Naive thymus-derived CD8-positive, alpha-beta T cell (primary cell): ENCODE measurements around the gene KIAA0513. TPM values are rescaled to one million over a fixed set of nuclear protein-coding genes. Genes with fewer than 3 reads are reported as not detected.
A peak's percentile ranks its signal among the peaks of the same experiment; 100 is the strongest.

ENCODE experiments used
- ATAC-seq, 2 donors: fragments of 150-1000 bp; cut with Tn5 transposase in 1 of 2; sonication (Bioruptor Pico), chemical (Tn5 transposase) in 1 of 2; 1 replicate in 1 of 2; 2 replicates in 1 of 2; pipeline ENCODE4 v1.10.0; 2021; ENCODE audit warnings: mild to moderate bottlenecking in 2 of 2, moderate library complexity in 2 of 2
- POLR2A ChIA-PET: fragments of 350-600 bp; sonication (Branson Sonifier 250); formaldehyde crosslinking; loops from one replicate; lab custom pipeline; 2021; ENCODE audit warnings: antibody characterized with exemption; lab: Charles Lee
- DNase-seq, 10 donors: peaks; one replicate each; pipeline versions ENCODE4 v3.0.0 to v3.0.0-alpha.2; 2020 to 2022
- H3K27ac Mint-ChIP-seq, 10 donors: one replicate each; pipeline ENCODE4 v1.8.0; 2020 to 2022; ENCODE audit warnings: mild to moderate bottlenecking in 10 of 10, mixed read lengths in 10 of 10, moderate library complexity in 4 of 10, inconsistent platforms in 1 of 10
- H3K27me3 Mint-ChIP-seq, 5 donors: one replicate each; pipeline ENCODE4 v1.8.0; 2021 to 2022; ENCODE audit warnings: mixed read lengths in 5 of 5
- H3K36me3 Mint-ChIP-seq, 3 donors: one replicate each; pipeline ENCODE4 v1.8.0; 2020 to 2022; ENCODE audit warnings: mixed read lengths in 3 of 3, mild to moderate bottlenecking in 2 of 3, inconsistent platforms in 1 of 3
- H3K4me1 Mint-ChIP-seq, 4 donors: one replicate each; pipeline ENCODE4 v1.8.0; 2021 to 2022; ENCODE audit warnings: mixed read lengths in 4 of 4
- H3K4me3 Mint-ChIP-seq, 10 donors: one replicate each; pipeline ENCODE4 v1.8.0; 2020 to 2022; ENCODE audit warnings: mild to moderate bottlenecking in 10 of 10, mixed read lengths in 10 of 10, moderate library complexity in 6 of 10, inconsistent platforms in 1 of 10
- H3K9me3 Mint-ChIP-seq, 9 donors: one replicate each; pipeline ENCODE4 v1.8.0; 2020 to 2022; ENCODE audit warnings: mixed read lengths in 9 of 9, mild to moderate bottlenecking in 3 of 9, inconsistent platforms in 1 of 9, moderate library complexity in 1 of 9
- polyA plus RNA-seq, 3 donors: library from polyadenylated mRNA; unstranded; fragments of 300-500 nt; fragmentation: Illumina TruSeq; gene quantifications; one replicate each; pipeline ENCODE4 v1.2.3, GENCODE V29; 2021
- total RNA-seq, 8 experiments: library from RNA in 2 of 8; stranded (reverse) in 2 of 8; gene quantifications; one replicate each; pipeline ENCODE4 v1.2.3 and lab custom pipeline; 2021 to 2026

The KIAA0513 gene
- total and polyA plus RNA-seq, 5 experiments from 2014 or later: 4.5 to 15.1 (median 12.1) TPM

DNA sequence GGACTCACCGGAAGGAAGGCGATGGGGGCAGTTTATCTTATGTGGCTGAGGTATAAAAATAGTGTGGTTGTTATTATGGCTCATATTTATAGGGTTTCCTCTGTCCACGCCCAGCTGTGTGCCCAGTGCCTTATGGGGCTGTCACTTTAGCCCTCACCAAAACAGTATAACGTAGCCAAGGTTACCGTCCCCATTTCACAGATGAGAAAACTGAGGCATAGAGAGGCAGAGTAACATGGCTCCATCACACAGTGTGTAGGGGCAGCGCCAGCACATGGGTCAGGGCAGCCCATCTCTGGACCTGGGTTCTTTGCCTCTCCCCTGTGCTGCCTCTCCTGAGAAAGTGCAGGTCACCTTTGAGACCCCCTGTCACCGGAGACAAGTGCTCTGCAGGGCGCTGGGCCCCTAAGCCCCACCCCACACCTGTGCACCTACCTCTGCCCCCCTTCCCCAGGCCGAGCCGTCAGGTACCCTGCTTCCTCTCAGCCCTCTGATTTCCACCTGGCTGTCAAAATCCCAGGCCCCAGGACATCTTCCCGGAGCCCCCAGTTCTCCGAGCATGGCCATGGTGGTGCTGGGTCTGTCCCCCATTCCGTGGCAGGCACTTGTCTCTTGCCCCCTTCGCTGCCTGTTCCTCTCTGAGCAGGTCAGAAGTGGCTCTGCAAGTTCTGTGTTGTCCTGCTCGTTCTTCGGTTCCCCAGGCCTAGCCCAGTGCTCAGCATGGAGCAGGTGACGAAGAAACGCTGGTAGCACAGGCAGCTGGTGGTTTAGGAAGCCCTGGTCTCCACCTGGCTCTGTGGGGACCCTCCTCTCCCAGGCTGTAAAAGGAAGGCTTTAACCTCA is 7.2 kb downstream of the KIAA0513 start:
- no peaks in the 10 kb centered on the region for H3K27me3 Mint-ChIP-seq
- no peaks in the 10 kb centered on the region for H3K9me3 Mint-ChIP-seq
- ATAC-seq (no peak), DNase-seq (no peak)
- peaks cover 7 to 24% (median 9%) of the 10 kb centered on the region in 4 donors for H3K4me1 Mint-ChIP-seq
- H3K4me3 Mint-ChIP-seq: no peak overlapping the region
- peak overlapping the region in 3 of 10 donors; percentile 2 to 63 (median 61) for H3K27ac Mint-ChIP-seq
- peaks cover 0 to 19% (median 5%) of the 10 kb centered on the region in 3 donors for H3K36me3 Mint-ChIP-seq
- POLR2A ChIA-PET: interaction anchor here (0.6 kb wide), 1 partner anchor 14 kb away, joined by 3 read pairs; no protein-coding TSS in a partner anchor

DNA sequence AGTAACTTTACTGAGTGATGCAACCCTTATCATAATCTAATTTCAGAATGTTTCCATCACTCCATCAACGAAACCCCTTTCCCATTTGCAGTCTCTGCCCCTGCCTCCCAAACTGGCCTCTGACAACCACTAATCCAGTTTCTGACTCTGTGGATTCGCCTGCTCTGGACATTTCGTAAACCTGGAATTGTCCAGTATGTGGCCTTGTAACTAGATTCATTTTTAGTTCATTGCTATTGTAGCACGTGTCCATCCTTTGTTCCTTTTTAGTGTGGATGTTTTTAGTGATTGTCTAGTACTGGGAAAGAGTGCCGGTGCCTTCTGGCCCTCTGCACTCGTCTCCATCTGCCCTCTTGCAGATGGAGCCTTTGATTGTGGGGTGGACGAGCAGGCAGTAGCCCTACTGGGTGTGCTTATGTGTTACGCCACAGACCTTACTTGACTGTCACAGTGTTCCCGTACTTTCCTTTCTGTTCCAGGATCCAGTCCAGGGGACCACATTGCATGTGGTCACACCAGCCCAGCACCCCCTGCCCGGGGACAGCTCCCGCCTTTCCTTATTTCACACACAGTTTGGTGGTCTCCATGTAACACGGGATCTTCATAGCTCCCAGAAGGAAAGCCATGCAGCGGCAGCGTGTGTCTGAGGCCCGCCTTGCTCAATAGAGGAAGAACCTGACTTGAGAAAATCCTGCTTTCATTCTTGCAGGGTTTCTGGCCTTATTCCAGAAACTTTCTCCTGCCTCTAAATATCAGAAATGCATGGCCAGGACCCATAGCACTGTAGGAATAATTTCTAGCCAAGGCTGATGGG is 8.8 kb downstream of the KIAA0513 start:
- Mint-ChIP-seq H3K4me1 (peaks cover 3 to 15% (median 5%) of the 10 kb centered on the region in 4 donors), H3K27ac (peak overlapping the region in 1 of 10 donors; percentile 16), H3K4me3 (no peak overlapping the region), H3K36me3 (peaks cover 0 to 18% (median 5%) of the 10 kb centered on the region in 3 donors), H3K27me3 (no peaks in the 10 kb centered on the region), H3K9me3 (no peaks in the 10 kb centered on the region)
- POLR2A ChIA-PET: interaction anchor here (0.7 kb wide), 1 partner anchor 9 kb away, joined by 3 read pairs; the partner anchor contains the start of gene KIAA0513
- no peak for DNase-seq
- no peak for ATAC-seq

DNA sequence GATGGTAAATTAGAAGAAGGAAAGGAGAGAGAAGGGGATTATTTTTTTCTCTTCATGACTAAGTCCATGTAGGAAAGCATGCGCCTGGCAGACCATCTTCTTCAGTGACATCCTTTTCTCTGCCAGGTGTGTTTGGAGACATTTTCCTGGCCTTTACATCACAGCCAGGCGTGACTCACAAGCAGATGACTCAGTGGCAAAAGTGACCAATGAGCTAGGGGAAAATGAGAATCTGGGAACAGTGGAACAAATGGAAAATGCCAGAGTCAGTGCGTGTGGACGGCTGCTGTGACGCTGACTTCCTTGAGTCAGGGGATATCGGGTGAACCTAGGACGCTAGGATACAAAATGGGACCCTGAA is 9.4 kb downstream of the KIAA0513 start:
- Mint-ChIP-seq H3K27me3 (no peaks in the 10 kb centered on the region), H3K4me3 (no peak overlapping the region), H3K27ac (peak overlapping the region in 2 of 10 donors; percentile 13 to 47), H3K36me3 (peaks cover 0 to 14% (median 2%) of the 10 kb centered on the region in 3 donors), H3K4me1 (peaks cover 2 to 12% (median 5%) of the 10 kb centered on the region in 4 donors), H3K9me3 (no peaks in the 10 kb centered on the region)
- DNase-seq: no peak
- ATAC-seq: no peak
- POLR2A ChIA-PET: no interaction called here

DNA sequence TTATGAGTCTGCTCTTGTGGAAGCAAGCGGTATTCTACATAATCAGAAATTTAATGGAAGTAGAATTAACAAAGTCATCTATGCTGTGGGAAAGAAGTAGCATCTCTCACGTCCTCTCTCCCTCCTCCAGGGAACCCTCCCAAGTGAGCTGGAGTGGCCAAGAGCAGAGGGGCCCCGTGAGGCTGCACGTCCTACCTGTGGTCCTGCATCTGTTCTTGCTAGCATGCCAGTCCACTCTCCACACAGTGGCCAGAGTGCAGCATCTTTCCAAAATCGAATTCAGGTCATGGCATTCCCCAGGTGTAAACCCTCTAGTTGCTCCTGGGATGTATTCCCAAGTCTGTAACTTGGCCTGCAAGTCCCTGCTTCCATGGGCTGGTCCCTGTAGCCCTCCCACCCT is 10.1 kb downstream of the KIAA0513 start:
- H3K4me3 Mint-ChIP-seq: no peak overlapping the region
- POLR2A ChIA-PET: no interaction called here
- no peaks in the 10 kb centered on the region for H3K27me3 Mint-ChIP-seq
- H3K9me3 Mint-ChIP-seq: no peaks in the 10 kb centered on the region
- ATAC-seq (no peak), DNase-seq (no peak)
- no peak overlapping the region for H3K27ac Mint-ChIP-seq
- peaks cover 0 to 11% (median 0%) of the 10 kb centered on the region in 3 donors for H3K36me3 Mint-ChIP-seq
- peaks cover 2 to 12% (median 5%) of the 10 kb centered on the region in 4 donors for H3K4me1 Mint-ChIP-seq

DNA sequence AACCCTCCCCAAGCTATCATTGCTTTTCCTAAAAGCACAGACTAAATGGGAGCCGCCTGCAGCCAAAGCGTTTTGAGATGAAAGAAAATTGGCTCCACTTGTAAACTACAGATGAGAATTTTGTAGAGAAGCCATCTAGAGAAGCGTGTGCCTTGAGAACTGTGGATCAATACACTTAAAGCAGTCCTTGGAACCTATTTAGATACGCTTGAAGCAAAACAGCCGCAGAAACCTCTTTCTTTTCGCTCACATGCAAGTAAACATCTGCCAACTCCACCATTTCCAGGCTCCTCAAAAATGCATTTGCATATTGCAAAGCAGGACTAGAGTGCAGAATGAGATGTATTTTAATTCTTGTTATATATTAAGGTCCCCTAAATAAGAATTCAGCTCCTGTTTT is 13.1 kb downstream of the KIAA0513 start:
- DNase-seq (no peak), ATAC-seq (no peak)
- Mint-ChIP-seq H3K4me3 (no peak overlapping the region), H3K27ac (peak overlapping the region in 1 of 10 donors; percentile 24), H3K36me3 (peaks cover 0 to 8% (median 3%) of the 10 kb centered on the region in 3 donors), H3K27me3 (no peaks in the 10 kb centered on the region), H3K4me1 (peaks cover under 1 to 14% (median 4%) of the 10 kb centered on the region in 4 donors), H3K9me3 (no peaks in the 10 kb centered on the region)
- POLR2A ChIA-PET: no interaction called here

DNA sequence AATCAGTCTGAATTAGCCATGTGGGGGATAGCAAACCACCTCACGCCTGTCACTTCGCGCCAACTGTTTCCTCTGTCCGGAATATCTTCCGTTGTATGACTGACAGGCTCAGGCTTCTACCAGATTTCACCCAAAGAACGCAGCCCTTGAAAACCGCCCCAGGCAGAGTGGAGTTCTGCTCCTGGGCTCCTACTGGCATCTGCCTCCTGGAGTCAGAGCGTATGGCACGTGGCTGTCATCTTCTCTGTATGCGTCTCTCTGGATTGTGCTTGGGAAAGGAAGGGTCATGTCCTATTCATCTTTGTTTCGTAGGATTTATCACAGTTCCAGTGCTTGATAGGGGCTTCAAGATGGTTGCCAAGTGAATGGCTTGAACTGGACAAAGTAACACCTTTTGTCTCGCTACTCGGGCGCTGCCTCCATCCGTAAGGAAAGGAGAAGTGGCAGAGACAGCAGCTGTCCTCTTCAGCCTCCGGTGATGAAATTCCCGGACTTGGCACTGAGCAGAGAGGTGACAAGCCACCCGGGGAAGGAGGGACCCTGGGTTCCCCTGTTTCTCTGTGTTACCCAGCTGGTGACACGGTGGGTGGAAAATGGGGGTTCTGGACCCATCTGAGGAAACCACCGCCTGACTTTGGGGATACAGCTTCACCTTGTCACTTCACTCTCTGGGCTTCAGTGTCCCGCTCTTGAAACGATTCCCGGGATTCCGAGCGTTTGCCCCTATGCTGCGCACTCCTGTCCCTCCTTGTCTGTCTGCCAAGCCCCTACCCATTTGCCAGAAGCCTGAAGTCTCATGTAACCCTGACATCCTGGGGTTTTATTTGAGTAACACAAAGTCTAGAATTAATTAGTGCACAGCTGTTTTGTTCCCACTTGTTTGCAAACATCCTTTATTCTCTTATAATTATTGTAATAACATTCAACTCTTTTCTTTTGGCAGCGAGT is 13.9 kb downstream of the KIAA0513 start:
- H3K27ac Mint-ChIP-seq: peak overlapping the region in 3 of 10 donors; percentile 33 to 47 (median 40)
- no peaks in the 10 kb centered on the region for H3K27me3 Mint-ChIP-seq

DNA sequence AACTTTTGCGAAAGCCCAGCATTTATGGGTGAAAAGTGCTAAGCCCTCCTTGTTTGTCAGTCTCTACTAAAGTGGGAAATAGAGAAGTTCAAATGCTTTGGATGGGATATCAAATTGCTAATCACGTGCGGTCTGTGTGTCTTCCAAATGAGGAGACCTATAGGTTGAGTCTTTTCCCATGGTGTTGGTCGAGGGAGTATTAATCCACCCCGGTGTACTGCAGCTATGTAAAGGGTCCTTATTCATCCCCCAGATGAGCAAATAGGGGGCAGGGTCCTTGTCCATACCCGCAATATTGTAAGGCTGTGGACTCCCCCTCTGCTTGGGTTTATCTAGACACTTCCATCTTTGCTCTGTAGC is 14.6 kb downstream of the KIAA0513 start:
- ATAC-seq (no peak), DNase-seq (no peak)
- H3K36me3 Mint-ChIP-seq: peaks cover 0 to 3% (median 1%) of the 10 kb centered on the region in 3 donors
- H3K4me3 Mint-ChIP-seq: no peak overlapping the region
- H3K27me3 Mint-ChIP-seq: no peaks in the 10 kb centered on the region
- POLR2A ChIA-PET: no interaction called here
- H3K4me1 Mint-ChIP-seq: peaks cover 12 to 26% (median 18%) of the 10 kb centered on the region in 4 donors
- H3K9me3 Mint-ChIP-seq: no peaks in the 10 kb centered on the region
- H3K27ac Mint-ChIP-seq: no peak overlapping the region

More for the DNA sequence above, 13.9 kb downstream of the KIAA0513 start:
- no peak overlapping the region for H3K4me3 Mint-ChIP-seq
- H3K36me3 Mint-ChIP-seq: peaks cover 0 to 8% (median 3%) of the 10 kb centered on the region in 3 donors
- POLR2A ChIA-PET: no interaction called here
- ATAC-seq (no peak), DNase-seq (no peak)
- H3K4me1 Mint-ChIP-seq: peaks cover 6 to 22% (median 12%) of the 10 kb centered on the region in 4 donors
- H3K9me3 Mint-ChIP-seq: no peaks in the 10 kb centered on the region

DNA sequence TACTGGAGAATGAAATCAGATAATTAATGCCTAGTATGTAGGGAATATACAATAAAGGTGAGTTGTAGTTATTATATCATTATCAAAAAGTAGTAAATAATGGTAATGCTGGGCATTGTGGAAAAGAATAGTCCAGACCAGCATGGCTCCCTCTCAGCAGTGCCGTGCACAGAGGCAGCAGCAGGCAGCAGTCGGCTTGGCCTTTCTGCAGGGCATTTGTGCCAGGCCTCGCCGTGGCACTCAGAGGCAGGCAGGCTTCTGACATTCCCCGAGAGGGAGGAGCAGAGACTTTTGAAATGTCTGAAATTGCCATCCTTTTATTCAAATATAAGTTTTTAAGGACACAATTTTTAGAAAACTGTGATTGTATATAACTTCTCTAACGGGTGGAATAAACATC is 15.0 kb downstream of the KIAA0513 start:
- ATAC-seq: no peak
- Mint-ChIP-seq H3K27me3 (no peaks in the 10 kb centered on the region), H3K4me1 (peaks cover 14 to 30% (median 22%) of the 10 kb centered on the region in 4 donors), H3K4me3 (no peak overlapping the region), H3K9me3 (no peaks in the 10 kb centered on the region), H3K27ac (peak overlapping the region in 1 of 10 donors; percentile 39), H3K36me3 (peaks cover 0 to 3% (median 0%) of the 10 kb centered on the region in 3 donors)
- no peak for DNase-seq
- POLR2A ChIA-PET: no interaction called here

DNA sequence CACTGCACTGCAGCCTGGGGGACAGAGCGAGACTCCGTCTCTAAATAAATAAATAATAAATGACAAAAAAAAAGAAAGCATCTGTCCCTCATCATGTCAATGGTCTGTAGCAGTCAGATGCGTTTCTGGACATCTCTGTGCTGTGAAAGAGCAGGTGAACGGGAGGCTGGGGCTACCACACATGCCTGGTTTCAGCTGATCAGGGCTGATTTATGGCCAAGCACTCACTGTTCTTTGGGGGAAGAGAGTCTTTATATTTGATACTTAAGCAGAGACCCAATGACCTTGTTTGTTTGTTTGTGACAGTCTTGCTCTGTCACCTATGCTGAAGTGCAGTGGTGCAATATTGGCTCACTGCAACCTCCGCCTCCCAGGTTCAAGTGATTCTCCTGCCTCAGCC is 17.5 kb downstream of the KIAA0513 start:
- Mint-ChIP-seq H3K27me3 (peaks cover 0 to 1% (median 0%) of the 10 kb centered on the region in 5 donors), H3K9me3 (no peaks in the 10 kb centered on the region), H3K4me3 (no peak overlapping the region), H3K4me1 (peaks cover 20 to 53% (median 39%) of the 10 kb centered on the region in 4 donors), H3K36me3 (peaks cover 0 to 6% (median 2%) of the 10 kb centered on the region in 3 donors), H3K27ac (peak overlapping the region in 1 of 10 donors; percentile 60)
- ATAC-seq (no peak), DNase-seq (no peak)
- POLR2A ChIA-PET: interaction anchor here (4.7 kb wide), 1 partner anchor 17 kb away, joined by 26 read pairs; the partner anchor contains the start of gene KIAA0513

DNA sequence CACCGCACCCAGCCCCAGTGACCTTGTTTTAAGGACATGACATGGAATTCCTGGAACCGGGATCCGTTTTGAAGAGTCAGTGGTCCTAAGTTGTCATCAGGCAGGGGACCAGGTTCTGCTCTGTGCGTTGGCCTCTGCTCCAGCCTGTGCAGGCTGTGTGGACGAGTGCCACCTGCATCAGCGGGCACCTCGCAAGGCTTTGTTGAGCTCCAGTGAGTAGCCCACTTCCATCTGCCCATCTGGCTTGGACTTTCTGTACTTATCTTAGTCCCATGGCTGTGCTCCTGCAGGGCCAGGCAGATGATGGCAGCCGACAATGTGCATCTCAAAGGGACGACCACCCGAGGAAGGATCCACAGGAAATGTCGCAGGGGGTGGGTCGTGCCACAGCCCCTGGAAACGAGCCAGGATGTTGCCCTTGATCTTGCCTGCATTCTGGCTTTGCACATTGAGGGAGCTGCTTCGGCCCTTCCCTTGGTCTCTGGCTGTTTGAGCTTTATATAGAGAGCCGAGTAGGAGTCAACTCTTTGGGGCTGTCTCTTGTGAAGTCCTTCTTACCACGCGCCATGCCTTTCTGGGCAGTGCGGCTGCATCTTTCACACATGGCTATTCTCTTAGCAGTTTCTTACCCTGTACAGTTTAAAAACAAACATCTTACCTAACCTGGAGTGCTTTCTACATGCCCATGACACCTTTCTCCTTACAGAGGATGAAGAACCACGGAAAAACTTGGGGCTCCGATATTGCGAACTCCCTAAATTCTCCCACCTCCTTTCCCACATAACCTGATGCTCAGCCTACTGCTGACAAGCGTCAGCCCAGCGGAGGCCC is 18.3 kb downstream of the KIAA0513 start:
- ATAC-seq (no peak), DNase-seq (peak in 1 of 10 donors; percentile 39)
- peaks cover 21 to 58% (median 39%) of the 10 kb centered on the region in 4 donors for H3K4me1 Mint-ChIP-seq
- H3K9me3 Mint-ChIP-seq: no peaks in the 10 kb centered on the region
- H3K27ac Mint-ChIP-seq: peak overlapping the region; percentile 17 to 94 (median 78)
- peak overlapping the region in 6 of 10 donors; percentile 23 to 75 (median 68) for H3K4me3 Mint-ChIP-seq
- peaks cover 0 to 6% (median 2%) of the 10 kb centered on the region in 3 donors for H3K36me3 Mint-ChIP-seq
- peaks cover 0 to 1% (median 0%) of the 10 kb centered on the region in 5 donors for H3K27me3 Mint-ChIP-seq
- POLR2A ChIA-PET: interaction anchor here (1.4 to 4.7 kb wide), 2 partner anchors 10 to 18 kb away, joined by 17 to 26 read pairs; partner anchors contain the start of gene KIAA0513

DNA sequence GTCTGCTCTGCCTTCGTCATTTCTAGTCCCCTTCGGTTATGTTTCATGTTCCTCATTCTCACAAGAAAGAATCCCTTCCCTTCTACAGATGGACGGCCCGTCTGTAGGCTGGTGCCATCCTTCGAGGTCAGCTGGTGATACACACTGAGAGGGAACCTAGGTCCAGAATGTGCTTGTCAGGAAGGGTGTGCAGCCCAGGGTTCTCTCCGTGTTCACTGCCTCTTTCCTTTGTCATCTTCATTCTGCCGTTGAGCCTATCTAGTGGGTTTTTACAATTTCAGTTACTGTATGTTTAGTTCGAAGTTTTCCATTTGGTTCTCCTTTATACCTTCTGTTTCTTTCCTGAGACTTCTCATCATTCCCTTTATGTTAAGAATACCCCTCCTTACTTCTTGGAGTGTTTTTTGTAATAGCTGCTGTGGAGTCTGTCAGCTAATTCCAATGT is 18.9 kb downstream of the KIAA0513 start:
- Mint-ChIP-seq H3K27me3 (peaks cover 0 to 1% (median 0%) of the 10 kb centered on the region in 5 donors), H3K36me3 (peaks cover 0 to 8% (median 2%) of the 10 kb centered on the region in 3 donors), H3K27ac (peak overlapping the region; percentile 11 to 93 (median 86)), H3K4me1 (peaks cover 24 to 64% (median 39%) of the 10 kb centered on the region in 4 donors), H3K9me3 (no peaks in the 10 kb centered on the region), H3K4me3 (peak overlapping the region in 7 of 10 donors; percentile 30 to 83 (median 74))
- POLR2A ChIA-PET: interaction anchor here (1.4 to 4.7 kb wide), 2 partner anchors 9 to 19 kb away, joined by 17 to 26 read pairs; partner anchors contain the start of gene KIAA0513
- no peak for DNase-seq
- ATAC-seq: no peak
